GM18868 (cell line): ENCODE measurements around the gene RNF141.
A peak's percentile ranks its signal among the peaks of the same experiment; 100 is the strongest.

ENCODE experiments used
- ATAC-seq: cut with Tn5 transposase; IDR thresholded peaks from one replicate; pipeline ENCODE4 v1.9.1; 2021; ENCODE audit warnings: mild to moderate bottlenecking, moderate library complexity; ENCODE audit not compliant: unreplicated experiment

RNF141 gene

GRCh38 chr11:10526974-10527918 lies 13.7 kb downstream of the RNF141 start:
- peak; percentile 63 for ATAC-seq

GRCh38 chr11:10524471-10524870 lies 16.5 kb downstream of the RNF141 start:
- ATAC-seq: no peak

- no peak for ATAC-seq
Measured at GRCh38 chr11:10522921-10523320, 18.1 kb downstream of the RNF141 start.

GRCh38 chr11:10522276-10522675 lies 18.7 kb downstream of the RNF141 start:
- ATAC-seq: no peak

- ATAC-seq: no peak
Measured at GRCh38 chr11:10520562-10520961, 20.4 kb downstream of the RNF141 start.

- no peak for ATAC-seq
Measured at GRCh38 chr11:10519630-10520029, 21.4 kb downstream of the RNF141 start.

GRCh38 chr11:10518891-10519290 lies 22.1 kb downstream of the RNF141 start:
- no peak for ATAC-seq

GRCh38 chr11:10518123-10518522 lies 22.9 kb downstream of the RNF141 start:
- ATAC-seq: no peak

GRCh38 chr11:10515418-10515817 lies 25.6 kb downstream of the RNF141 start:
- no peak for ATAC-seq

GRCh38 chr11:10514709-10515108 lies 26.3 kb downstream of the RNF141 start:
- no peak for ATAC-seq

- no peak for ATAC-seq
Measured at GRCh38 chr11:10514202-10514601, 26.8 kb downstream of the RNF141 start.

GRCh38 chr11:10511181-10511621 lies 29.8 kb downstream of the RNF141 start:
- ATAC-seq: no peak

- ATAC-seq: no peak
Measured at GRCh38 chr11:10506008-10506370, 35.0 kb downstream of the RNF141 start.

- ATAC-seq: no peak
Measured at GRCh38 chr11:10505278-10506007, 35.5 kb downstream of the RNF141 start.

GRCh38 chr11:10504490-10504889 lies 36.5 kb downstream of the RNF141 start:
- ATAC-seq: no peak

GRCh38 chr11:10503777-10504480 lies 37.1 kb downstream of the RNF141 start:
- ATAC-seq: no peak

GRCh38 chr11:10503221-10503620 lies 37.8 kb downstream of the RNF141 start:
- no peak for ATAC-seq

- no peak for ATAC-seq
Measured at GRCh38 chr11:10502770-10503169, 38.2 kb downstream of the RNF141 start.

GRCh38 chr11:10502065-10502680 lies 38.8 kb downstream of the RNF141 start:
- ATAC-seq: no peak

GRCh38 chr11:10500757-10501684 lies 40.0 kb downstream of the RNF141 start:
- no peak for ATAC-seq
